ENCODE data around the gene PBRM1. TPM values are rescaled to one million over a fixed set of nuclear protein-coding genes. Genes with fewer than 3 reads are reported as not detected.
A peak's percentile ranks its signal among the peaks of the same experiment; 100 is the strongest.

Gene PBRM1
- total RNA-seq, 1 experiment from 2014 or later = 74.2 TPM

GRCh38 chr3:52689151-52689550 is 3.4 kb upstream of the PBRM1 start:
- Histone ChIP-seq H2BK120ac (ENCODE audit: low read depth, low read length, poor library complexity, severe bottlenecking) (no peak overlapping the region), H3K9me3 (ENCODE audit: control insufficient read depth, low read depth, low read length) (no peaks in the 10 kb centered on the region), H3K4ac (ENCODE audit: low read depth, low read length) (no peak overlapping the region), H3K27ac (ENCODE audit: insufficient read length, low read depth, low read length) (no peak overlapping the region), H2BK15ac (ENCODE audit: low read depth, low read length) (no peak overlapping the region), H4K91ac (ENCODE audit: insufficient read length, low read depth, low read length) (no peak overlapping the region), H2BK5ac (ENCODE audit: insufficient read length, low read length) (no peak overlapping the region), H4K20me1 (ENCODE audit: control insufficient read depth, insufficient read depth, insufficient read length) (no peaks in the 10 kb centered on the region), H3K9ac (ENCODE audit: extremely low read depth, insufficient read length, low read length) (no peak overlapping the region), H3T11ph (ENCODE audit: low read length) (no peak overlapping the region), H2BK20ac (ENCODE audit: low read depth, low read length, poor library complexity, severe bottlenecking) (no peak overlapping the region), H3K79me1 (ENCODE audit: insufficient read depth, low read depth, low read length, poor library complexity, severe bottlenecking) (peaks cover 16% of the 10 kb centered on the region), H3K14ac (ENCODE audit: insufficient read depth, low read length) (no peak overlapping the region), H3K4me1 (ENCODE audit: insufficient read depth, low read length) (no peaks in the 10 kb centered on the region), H3K18ac (ENCODE audit: insufficient read length, low read depth, low read length) (no peak overlapping the region), H3K56ac (ENCODE audit: insufficient read length, low read depth, low read length) (no peak overlapping the region), H2AFZ (ENCODE audit: low read length) (no peak overlapping the region), H3K4me2 (ENCODE audit: insufficient read depth, insufficient read length, low read length) (no peak overlapping the region), H3K23ac (ENCODE audit: insufficient read length, low read depth, low read length) (no peak overlapping the region), H4K8ac (replicated peaks; ENCODE audit: insufficient read length, low read depth, low read length) (no peak overlapping the region), H2AK5ac (ENCODE audit: insufficient read length, low read length) (no peak overlapping the region), H3K79me2 (ENCODE audit: insufficient read depth, low read length) (peaks cover 12% of the 10 kb centered on the region; the same call in 1 of the 2 replicates), H3K23me2 (ENCODE audit: insufficient read length, low read depth, low read length, poor library complexity, severe bottlenecking) (peaks cover 3% of the 10 kb centered on the region), H3K27me3 (ENCODE audit: insufficient read depth, low read length) (no peaks in the 10 kb centered on the region), H4K5ac (ENCODE audit: insufficient read length, low read depth, low read length) (no peak overlapping the region), H2BK12ac (ENCODE audit: insufficient read length, low read depth, low read length) (no peak overlapping the region)
- no peak for DNase-seq
- TF ChIP-seq CTCF (conservative IDR thresholded peaks at IDR 0.05) = no peak
- Mint-ChIP-seq H3K4me1 (peaks cover 14 to 15% of the 10 kb centered on the region in 2 experiments), H3K27ac (peak overlapping the region in 1 of 3 experiments; percentile 68; a peak in 1 of 7 replicates), H3K4me3 (no peak overlapping the region), H3K9me3 (no peaks in the 10 kb centered on the region), H3K27me3 (ENCODE audit: low read depth) (peaks cover 3% of the 10 kb centered on the region; the same call in 1 of the 2 replicates), H3K36me3 (ENCODE audit: insufficient read depth in 1 of 3, low read depth in 3 of 3) (peaks cover 70 to 84% (median 81%) of the 10 kb centered on the region in 3 experiments)
- WGBS (ENCODE audit: extremely low coverage, insufficient read length, low lambda C conversion rate) = no CpG with 5 or more reads among the region's 3 CpGs

Data from H9 (cell line).